Panc1 (cell line): ENCODE results near the gene GPHN. TPM values are rescaled to one million over a fixed set of nuclear protein-coding genes. Genes with fewer than 3 reads are reported as not detected.

Experiments
- total RNA-seq: library from RNA; stranded (reverse); gene quantifications from one replicate; pipeline ENCODE4 v1.2.1, GENCODE V29; 2021; ENCODE audit not compliant: unreplicated experiment

GPHN gene
- total RNA-seq, 1 experiment from 2014 or later: 26.6 TPM

Other genes with a start within 250 kb of the GPHN start
- gene CCDC196, start 21.8 kb upstream of the GPHN start, total RNA-seq: not detected